H9 (cell line): ENCODE measurements around the gene DUSP16. TPM values are rescaled to one million over a fixed set of nuclear protein-coding genes. Genes with fewer than 3 reads are reported as not detected.

Source experiments
- DNase-seq: peaks from one replicate; pipeline ENCODE4 v3.0.0-alpha.2; 2017
- H2AFZ ChIP-seq: one replicate; pipeline ENCODE4 v1.6.1; 2013; ENCODE audit warnings: mild to moderate bottlenecking, low read length, control low read depth, moderate library complexity
- H2AK5ac ChIP-seq: 2 replicates; pipeline ENCODE4 v1.6.1; 2013; ENCODE audit warnings: low read length, control low read depth, mixed read lengths; ENCODE audit not compliant: insufficient read length
- H2BK120ac ChIP-seq: one replicate; pipeline ENCODE4 v1.6.1; 2013; ENCODE audit warnings: low read depth, mild to moderate bottlenecking, low read length, control low read depth, inconsistent platforms; ENCODE audit not compliant: poor library complexity, severe bottlenecking
- H2BK12ac ChIP-seq: 2 replicates; pipeline ENCODE4 v1.6.1; 2013; ENCODE audit warnings: low read length, control low read depth, mixed read lengths, low read depth; ENCODE audit not compliant: insufficient read length
- H2BK15ac ChIP-seq: 2 replicates; pipeline ENCODE4 v1.6.1; 2013; ENCODE audit warnings: low read depth, low read length, control low read depth
- H2BK20ac ChIP-seq: one replicate; pipeline ENCODE4 v1.6.1; 2013; ENCODE audit warnings: low read depth, mild to moderate bottlenecking, low read length, control low read depth, inconsistent platforms; ENCODE audit not compliant: poor library complexity, severe bottlenecking
- H2BK5ac ChIP-seq: 2 replicates; pipeline ENCODE4 v1.6.1; 2013; ENCODE audit warnings: low read length, control low read depth, mixed read lengths; ENCODE audit not compliant: insufficient read length
- H3K14ac ChIP-seq: 2 replicates; pipeline ENCODE4 v1.6.1; 2013; ENCODE audit warnings: low read length, control low read depth; ENCODE audit not compliant: insufficient read depth
- H3K18ac ChIP-seq: 2 replicates; pipeline ENCODE4 v1.6.1; 2013; ENCODE audit warnings: low read depth, mild to moderate bottlenecking, mixed read lengths, low read length, control low read depth; ENCODE audit not compliant: insufficient read length
- H3K23ac ChIP-seq: 2 replicates; pipeline ENCODE4 v1.6.1; 2013; ENCODE audit warnings: low read length, control low read depth, mixed read lengths, low read depth; ENCODE audit not compliant: insufficient read length
- H3K23me2 ChIP-seq: 2 replicates; pipeline ENCODE4 v1.6.1; 2013; ENCODE audit warnings: low read depth, mild to moderate bottlenecking, mixed read lengths, low read length, control low read depth; ENCODE audit not compliant: insufficient read length, poor library complexity, severe bottlenecking
- H3K27ac ChIP-seq: 2 replicates; pipeline ENCODE4 v1.5.1; 2013; ENCODE audit warnings: low read length, control low read depth, mixed read lengths, low read depth; ENCODE audit not compliant: insufficient read length
- H3K27me3 ChIP-seq: 2 replicates; pipeline ENCODE4 v1.6.1; 2013; ENCODE audit warnings: low read length, control low read depth, inconsistent platforms; ENCODE audit not compliant: insufficient read depth
- H3K4ac ChIP-seq: 2 replicates; pipeline ENCODE4 v1.6.1; 2013; ENCODE audit warnings: low read depth, mild to moderate bottlenecking, control low read depth, inconsistent platforms, low read length, moderate library complexity
- H3K4me1 ChIP-seq: 2 replicates; pipeline ENCODE4 v1.6.1; 2013; ENCODE audit warnings: low read length, control low read depth, inconsistent platforms; ENCODE audit not compliant: insufficient read depth
- H3K4me2 ChIP-seq: 2 replicates; pipeline ENCODE4 v1.6.1; 2013; ENCODE audit warnings: low read length, control low read depth, mixed read lengths; ENCODE audit not compliant: insufficient read length, insufficient read depth
- H3K56ac ChIP-seq: 2 replicates; pipeline ENCODE4 v1.6.1; 2013; ENCODE audit warnings: low read depth, mild to moderate bottlenecking, mixed read lengths, low read length, control low read depth; ENCODE audit not compliant: insufficient read length
- H3K79me1 ChIP-seq: 2 replicates; pipeline ENCODE4 v1.6.1; 2013; ENCODE audit warnings: low read depth, mild to moderate bottlenecking, moderate library complexity, low read length, control low read depth, inconsistent platforms; ENCODE audit not compliant: insufficient read depth, poor library complexity, severe bottlenecking
- H3K79me2 ChIP-seq: 2 replicates; pipeline ENCODE4 v1.6.1; 2013; ENCODE audit warnings: low read length, control low read depth, inconsistent platforms; ENCODE audit not compliant: insufficient read depth
- H3K9ac ChIP-seq: 2 replicates; pipeline ENCODE4 v1.6.1; 2013; ENCODE audit warnings: low read length, control low read depth, mixed read lengths; ENCODE audit not compliant: insufficient read length; ENCODE audit errors: extremely low read depth
- H3K9me3 ChIP-seq: one replicate; pipeline ENCODE4 v1.6.1; 2013; ENCODE audit warnings: low read depth, low read length, inconsistent platforms; ENCODE audit not compliant: control insufficient read depth
- H3T11ph ChIP-seq: one replicate; pipeline ENCODE4 v1.6.1; 2013; ENCODE audit warnings: mild to moderate bottlenecking, low read length, control low read depth, inconsistent platforms
- H4K20me1 ChIP-seq: one replicate; pipeline ENCODE4 v1.6.1; 2013; ENCODE audit not compliant: control insufficient read depth, insufficient read length, insufficient read depth
- H4K5ac ChIP-seq: 2 replicates; pipeline ENCODE4 v1.6.1; 2013; ENCODE audit warnings: low read depth, mild to moderate bottlenecking, mixed read lengths, low read length, control low read depth; ENCODE audit not compliant: insufficient read length
- H4K8ac ChIP-seq: replicated peaks from 2 replicates; pipeline ENCODE4 v1.6.1; 2013; ENCODE audit warnings: low read length, control low read depth, mixed read lengths, low read depth; ENCODE audit not compliant: insufficient read length
- H4K91ac ChIP-seq: 2 replicates; pipeline ENCODE4 v1.6.1; 2013; ENCODE audit warnings: low read depth, mild to moderate bottlenecking, moderate library complexity, mixed read lengths, low read length, control low read depth; ENCODE audit not compliant: insufficient read length
- H3K27ac Mint-ChIP-seq, 3 experiments: 2 replicates in 2 of 3; 3 replicates in 1 of 3; pipeline ENCODE4 v1.8.0; 2020 to 2021; ENCODE audit warnings: mixed read lengths in 3 of 3, mild to moderate bottlenecking in 1 of 3, moderate library complexity in 1 of 3
- H3K27me3 Mint-ChIP-seq: 2 replicates; pipeline ENCODE4 v1.8.0; 2021; ENCODE audit warnings: low read depth, mild to moderate bottlenecking, moderate library complexity, mixed read lengths
- H3K36me3 Mint-ChIP-seq, 3 experiments: 2 replicates in 2 of 3; 3 replicates in 1 of 3; pipeline ENCODE4 v1.8.0; 2020 to 2021; ENCODE audit warnings: low read depth in 3 of 3, mixed read lengths in 3 of 3; ENCODE audit not compliant: insufficient read depth in 1 of 3
- H3K4me1 Mint-ChIP-seq, 2 experiments: 2 replicates each; pipeline ENCODE4 v1.8.0; 2020; ENCODE audit warnings: mixed read lengths in 2 of 2
- H3K4me3 Mint-ChIP-seq, 2 experiments: 2 replicates in 1 of 2; 3 replicates in 1 of 2; pipeline ENCODE4 v1.8.0; 2020 to 2021; ENCODE audit warnings: mild to moderate bottlenecking in 2 of 2, mixed read lengths in 2 of 2, moderate library complexity in 1 of 2
- H3K9me3 Mint-ChIP-seq, 2 experiments: 2 replicates in 1 of 2; 3 replicates in 1 of 2; pipeline ENCODE4 v1.8.0; 2020; ENCODE audit warnings: mild to moderate bottlenecking in 2 of 2, mixed read lengths in 2 of 2, moderate library complexity in 1 of 2
- WGBS: extraction: QIAGEN DNeasy Blood & Tissue Kit; methylation state at CpG from one replicate; pipeline ENCODE4 v1.1.7; 2013; ENCODE audit warnings: missing lambda C conversion rate, low lambda C conversion rate, mixed read lengths; ENCODE audit not compliant: insufficient read length; ENCODE audit errors: extremely low coverage; 5-methylcytosine and 5-hydroxymethylcytosine counted together
- total RNA-seq: library from RNA; stranded (reverse); gene quantifications from 2 replicates; pipeline ENCODE4 v1.2.1, GENCODE V29; 2021
- TF ChIP-seq, protein P1 (sequence below): fragments of 200-600 bp; sonication (generic); conservative IDR thresholded peaks from 3 replicates; pipeline ENCODE4 v1.8.0; 2021; ENCODE audit warnings: antibody characterized with exemption, mild to moderate bottlenecking

Gene DUSP16
- total RNA-seq, 1 experiment from 2014 or later: 64.0 TPM

DNA sequence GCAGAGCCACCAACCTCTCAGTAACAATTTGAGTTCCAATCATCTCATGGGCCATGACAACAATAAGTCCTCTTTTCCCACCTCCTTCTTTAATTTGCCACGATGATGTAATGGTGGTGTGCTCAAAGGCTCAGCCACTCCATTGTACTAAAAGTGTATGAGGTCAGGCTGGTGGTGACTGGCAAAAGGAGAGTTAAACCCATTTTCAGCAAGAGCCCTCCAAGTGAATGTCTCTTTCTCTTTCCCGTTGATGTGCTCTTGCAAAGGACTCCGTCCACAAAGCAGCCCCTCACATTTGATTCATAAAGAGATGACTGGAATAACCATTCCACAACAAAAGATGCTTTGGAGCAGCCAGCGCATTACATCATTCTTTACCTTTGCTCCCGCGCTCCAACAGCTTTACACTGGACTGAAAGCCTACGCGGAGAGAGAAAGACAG, 41.6 kb downstream of the DUSP16 start:
- peaks cover 10% of the 10 kb centered on the region; the same call in 1 of the 2 replicates for H3K4me1 ChIP-seq
- no CpG with 5 or more reads among the region's 8 CpGs for WGBS
- H3K18ac ChIP-seq: no peak overlapping the region
- no peak overlapping the region for H2BK12ac ChIP-seq
- H3K79me1 ChIP-seq: no peaks in the 10 kb centered on the region
- TF ChIP-seq, protein P1, sequence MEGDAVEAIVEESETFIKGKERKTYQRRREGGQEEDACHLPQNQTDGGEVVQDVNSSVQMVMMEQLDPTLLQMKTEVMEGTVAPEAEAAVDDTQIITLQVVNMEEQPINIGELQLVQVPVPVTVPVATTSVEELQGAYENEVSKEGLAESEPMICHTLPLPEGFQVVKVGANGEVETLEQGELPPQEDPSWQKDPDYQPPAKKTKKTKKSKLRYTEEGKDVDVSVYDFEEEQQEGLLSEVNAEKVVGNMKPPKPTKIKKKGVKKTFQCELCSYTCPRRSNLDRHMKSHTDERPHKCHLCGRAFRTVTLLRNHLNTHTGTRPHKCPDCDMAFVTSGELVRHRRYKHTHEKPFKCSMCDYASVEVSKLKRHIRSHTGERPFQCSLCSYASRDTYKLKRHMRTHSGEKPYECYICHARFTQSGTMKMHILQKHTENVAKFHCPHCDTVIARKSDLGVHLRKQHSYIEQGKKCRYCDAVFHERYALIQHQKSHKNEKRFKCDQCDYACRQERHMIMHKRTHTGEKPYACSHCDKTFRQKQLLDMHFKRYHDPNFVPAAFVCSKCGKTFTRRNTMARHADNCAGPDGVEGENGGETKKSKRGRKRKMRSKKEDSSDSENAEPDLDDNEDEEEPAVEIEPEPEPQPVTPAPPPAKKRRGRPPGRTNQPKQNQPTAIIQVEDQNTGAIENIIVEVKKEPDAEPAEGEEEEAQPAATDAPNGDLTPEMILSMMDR: no peak
- H3K9me3 ChIP-seq: no peaks in the 10 kb centered on the region
- Mint-ChIP-seq H3K4me3 (no peak overlapping the region), H3K27ac (peak overlapping the region; percentile 3 to 65 (median 41); a peak in 4 of 7 replicates), H3K27me3 (no peaks in the 10 kb centered on the region), H3K9me3 (no peaks in the 10 kb centered on the region), H3K36me3 (peaks cover 7 to 43% (median 38%) of the 10 kb centered on the region in 3 experiments), H3K4me1 (peaks cover 46 to 59% of the 10 kb centered on the region in 2 experiments)
- no peaks in the 10 kb centered on the region; the same call in 1 of the 2 replicates for H3K27me3 ChIP-seq
- no peak overlapping the region for H3T11ph ChIP-seq
- no peak overlapping the region for H2BK5ac ChIP-seq
- no peak overlapping the region for H3K27ac ChIP-seq
- no peak for DNase-seq
- no peak overlapping the region for H3K14ac ChIP-seq
- no peak overlapping the region for H3K56ac ChIP-seq
- no peak overlapping the region for H3K9ac ChIP-seq
- H4K5ac ChIP-seq: no peak overlapping the region
- no peak overlapping the region for H2AFZ ChIP-seq
- no peaks in the 10 kb centered on the region for H3K23me2 ChIP-seq
- no peak overlapping the region for H3K4ac ChIP-seq
- no peak overlapping the region for H4K91ac ChIP-seq
- no peak overlapping the region for H3K4me2 ChIP-seq
- H2AK5ac ChIP-seq: no peak overlapping the region
- H2BK120ac ChIP-seq: no peak overlapping the region
- H4K8ac ChIP-seq: no peak overlapping the region
- peaks cover 14% of the 10 kb centered on the region; the same call in 1 of the 2 replicates for H3K79me2 ChIP-seq
- H3K23ac ChIP-seq: no peak overlapping the region
- no peak overlapping the region for H2BK15ac ChIP-seq
- no peak overlapping the region for H2BK20ac ChIP-seq
- H4K20me1 ChIP-seq: no peaks in the 10 kb centered on the region
